ENCODE results near the gene CATSPER1. TPM values are rescaled to one million over a fixed set of nuclear protein-coding genes. Genes with fewer than 3 reads are reported as not detected.

CATSPER1 gene
- total and polyA plus RNA-seq, 2 of the 8 experiments (the other 6 are each of a cell fraction or from before 2014, with no cell fraction given): not detected

GRCh38 chr11:66045177-66045639 lies 18.9 kb upstream of the CATSPER1 start:
- Histone ChIP-seq H2BK5ac (ENCODE audit: low read depth, low read length) (no peak overlapping the region), H4K5ac (ENCODE audit: insufficient read length, low read depth, low read length) (no peak overlapping the region), H3K9ac (replicated peaks in 1 of 4; ENCODE audit: extremely low read depth in 1 of 4, low read depth in 3 of 4, low read length in 3 of 4) (no peak overlapping the region), H3K23ac (ENCODE audit: insufficient read length) (no peak overlapping the region), H2AFZ (ENCODE audit: low read length) (no peak overlapping the region), H2BK120ac (replicated peaks; ENCODE audit: low read depth, low read length) (no peak overlapping the region), H2AK5ac (ENCODE audit: low read depth, low read length) (peak overlapping the region; percentile 67; the same call in 1 of the 2 replicates), H3K4me1 (replicated peaks in 1 of 4; ENCODE audit: control insufficient read depth in 3 of 4, insufficient read depth in 4 of 4, low read length in 3 of 4) (peaks cover 0 to 21% (median 14%) of the 10 kb centered on the region in 4 experiments; a peak in 6 of 7 replicates), H3K27me3 (replicated peaks in 1 of 4; ENCODE audit: control insufficient read depth in 3 of 4, extremely low read depth in 1 of 4, insufficient read depth in 3 of 4, low read length in 3 of 4) (no peaks in the 10 kb centered on the region), H2BK12ac (ENCODE audit: low read depth, low read length) (peak overlapping the region; percentile 60; the same call in 1 of the 2 replicates), H3K14ac (ENCODE audit: insufficient read length) (no peak overlapping the region), H4K91ac (replicated peaks; ENCODE audit: insufficient read length, low read length) (no peak overlapping the region), H3K27ac (ENCODE audit: low read depth, low read length) (no peak overlapping the region), H4K20me1 (replicated peaks in 1 of 2; ENCODE audit: control insufficient read depth in 1 of 2, insufficient read depth in 2 of 2, low read length in 2 of 2) (peaks cover 0 to 4% of the 10 kb centered on the region in 2 experiments), H3K4me2 (ENCODE audit: insufficient read depth in 1 of 2, low read depth in 2 of 2, low read length in 2 of 2) (0 out of 4 replicates have a peak overlapping the region, but pooled peaks of 1 of the 2 experiments have one; percentile 50), H3K4ac (replicated peaks; ENCODE audit: insufficient read length, low read depth, low read length) (no peak overlapping the region), H3K79me1 (ENCODE audit: low read depth, low read length) (peaks cover 9% of the 10 kb centered on the region), H3K56ac (replicated peaks; ENCODE audit: insufficient read length, low read depth, low read length) (no peak overlapping the region), H3K4me3 (ENCODE audit: extremely low read depth in 1 of 4, insufficient read depth in 2 of 4, low read depth in 3 of 4, low read length in 4 of 4) (no peak overlapping the region), H2BK15ac (ENCODE audit: low read length) (peak overlapping the region; percentile 92; the same call in 1 of the 2 replicates), H3K9me3 (ENCODE audit: insufficient read depth in 2 of 2, low read depth in 1 of 2, low read length in 1 of 2) (peaks cover 0 to 10% of the 10 kb centered on the region in 2 experiments; a peak in 1 of 4 replicates), H3K23me2 (ENCODE audit: low read depth, low read length) (peaks cover 6% of the 10 kb centered on the region; the same call in 1 of the 2 replicates), H3K79me2 (ENCODE audit: control insufficient read depth in 1 of 2, insufficient read depth in 2 of 2, low read length in 2 of 2) (peaks cover 0 to 13% of the 10 kb centered on the region in 2 experiments; a peak in 1 of 4 replicates), H2BK20ac (ENCODE audit: low read length) (no peak overlapping the region), H4K8ac (ENCODE audit: extremely low read depth, insufficient read depth, low read length) (no peak overlapping the region), H3K18ac (ENCODE audit: extremely low read depth, low read length) (peak overlapping the region; percentile 75), H3K36me3 (ENCODE audit: control insufficient read depth in 2 of 4, insufficient read depth in 4 of 4, low read length in 3 of 4) (peaks cover 0 to 17% (median 8%) of the 10 kb centered on the region in 4 experiments; a peak in 5 of 8 replicates)
- POLR2A ChIA-PET (ENCODE audit: partially characterized antibody): interaction anchor here (0.6 to 1.6 kb wide), 11 partner anchors 9 to 325 kb away, joined by 3 to 8 read pairs (median 3); partner anchors contain the start of gene CST6
- FAIRE-seq (peak; percentile 69), DNase-seq (ENCODE audit: low read depth in 1 of 2, low spot score in 2 of 2) (peak; percentile 67 to 95)
- 37% methylated on average over 10 of the region's 11 CpGs; no CpG with 5 or more reads in 1 of the 2 experiments for WGBS, 2 experiments (ENCODE audit: extremely low coverage in 1 of 2, insufficient coverage in 1 of 2, insufficient read length in 1 of 2, insufficient replicate concordance in 2 of 2, low coverage in 1 of 2, low lambda C conversion rate in 2 of 2, missing lambda C conversion rate in 1 of 2)
- CTCF ChIA-PET (ENCODE audit: partially characterized antibody): interaction anchor here (0.6 to 5.7 kb wide), 36 partner anchors 8 to 267 kb away, joined by 3 to 39 read pairs (median 4); partner anchors contain the start of genes BANF1, CATSPER1, CCDC85B and CST6
- TF ChIP-seq SP1 (IDR thresholded peaks at IDR 0.05; ENCODE audit: low read depth, low read length) (peak; percentile 92), ASH2L (IDR thresholded peaks at IDR 0.05; ENCODE audit: low read length) (peak; percentile 44), JUND (IDR thresholded peaks at IDR 0.05; ENCODE audit: low read length) (no peak), FOSL1 (IDR thresholded peaks at IDR 0.05; ENCODE audit: insufficient read depth, low read depth, low read length) (no peak), RAD21 (IDR thresholded peaks at IDR 0.05 in 1 of 2, conservative IDR thresholded peaks at IDR 0.05 in 1 of 2; ENCODE audit: low read depth in 2 of 2, low read length in 2 of 2) (peak; percentile 44 to 63), SP4 (IDR thresholded peaks at IDR 0.05; ENCODE audit: low read length) (peak; percentile 72; the same call in 1 of the 2 replicates), CHD1 (IDR thresholded peaks at IDR 0.05; ENCODE audit: low read depth, low read length) (no peak), EGR1 (IDR thresholded peaks at IDR 0.05; ENCODE audit: borderline replicate concordance, low read depth, low read length) (peak; percentile 63; the same call in 1 of the 2 replicates)
